ENCODE results near the gene ABCA13.

DNA sequence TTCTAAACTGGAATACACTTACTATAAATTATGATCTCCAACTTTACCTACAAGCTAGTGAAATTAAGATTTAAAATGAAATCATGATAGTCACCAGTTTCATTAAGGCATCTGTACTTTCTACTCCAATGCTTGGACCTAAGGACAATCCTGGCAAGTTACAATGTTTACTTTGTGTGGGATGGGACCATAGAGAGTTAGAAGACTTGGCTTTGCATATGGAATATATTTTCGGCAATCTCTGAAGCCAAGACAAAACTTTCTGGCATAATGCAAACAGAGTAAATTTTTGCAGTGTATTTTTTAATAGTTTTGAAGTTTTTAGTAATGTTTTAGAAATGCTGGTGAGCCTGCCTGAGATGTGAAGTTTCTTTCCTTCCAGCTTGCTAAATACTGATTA, 248.9 kb downstream of the ABCA13 start:
- TF ChIP-seq, protein P1, sequence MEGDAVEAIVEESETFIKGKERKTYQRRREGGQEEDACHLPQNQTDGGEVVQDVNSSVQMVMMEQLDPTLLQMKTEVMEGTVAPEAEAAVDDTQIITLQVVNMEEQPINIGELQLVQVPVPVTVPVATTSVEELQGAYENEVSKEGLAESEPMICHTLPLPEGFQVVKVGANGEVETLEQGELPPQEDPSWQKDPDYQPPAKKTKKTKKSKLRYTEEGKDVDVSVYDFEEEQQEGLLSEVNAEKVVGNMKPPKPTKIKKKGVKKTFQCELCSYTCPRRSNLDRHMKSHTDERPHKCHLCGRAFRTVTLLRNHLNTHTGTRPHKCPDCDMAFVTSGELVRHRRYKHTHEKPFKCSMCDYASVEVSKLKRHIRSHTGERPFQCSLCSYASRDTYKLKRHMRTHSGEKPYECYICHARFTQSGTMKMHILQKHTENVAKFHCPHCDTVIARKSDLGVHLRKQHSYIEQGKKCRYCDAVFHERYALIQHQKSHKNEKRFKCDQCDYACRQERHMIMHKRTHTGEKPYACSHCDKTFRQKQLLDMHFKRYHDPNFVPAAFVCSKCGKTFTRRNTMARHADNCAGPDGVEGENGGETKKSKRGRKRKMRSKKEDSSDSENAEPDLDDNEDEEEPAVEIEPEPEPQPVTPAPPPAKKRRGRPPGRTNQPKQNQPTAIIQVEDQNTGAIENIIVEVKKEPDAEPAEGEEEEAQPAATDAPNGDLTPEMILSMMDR (conservative IDR thresholded peaks at IDR 0.05; ENCODE audit: low read depth, low read length), result no peak
- TF ChIP-seq EZH2phosphoT487 (IDR thresholded peaks at IDR 0.05; ENCODE audit: borderline replicate concordance, low read length) (no peak), EZH2 (IDR thresholded peaks at IDR 0.05; ENCODE audit: low read length, unreplicated experiment) (no peak)

Measured in PC-3 (cell line).